SK-N-SH treated with all-trans-retinoic acid at 6 μM for 48 hours (cell line): ENCODE measurements around the gene DHX36.

Source experiments
- ATAC-seq: fragments of 200-7000 bp; cut with Tn5 transposase; 3 replicates; pipeline ENCODE4 v1.9.1; 2020; ENCODE audit warnings: mild to moderate bottlenecking, moderate library complexity
- BACH2 ChIP-seq: fragments of 250-450 bp; sonication (Bioruptor Pico); IDR thresholded peaks from 2 replicates; pipeline ENCODE4 v1.9.0; 2021; ENCODE audit warnings: mild to moderate bottlenecking, borderline replicate concordance
- ESRRG ChIP-seq: fragments of 250-450 bp; sonication (Bioruptor Pico); IDR thresholded peaks from 2 replicates; pipeline ENCODE4 v1.6.1; 2021; ENCODE audit warnings: mild to moderate bottlenecking
- GLIS3 ChIP-seq: fragments of 250-450 bp; sonication (Bioruptor Pico); IDR thresholded peaks from 2 replicates; pipeline ENCODE4 v1.5.0; 2020; ENCODE audit warnings: mild to moderate bottlenecking, moderate library complexity
- ISL1 ChIP-seq: fragments of 250-450 bp; sonication (Bioruptor Pico); IDR thresholded peaks from 2 replicates; pipeline ENCODE4 v2.1.2; 2022; ENCODE audit warnings: mild to moderate bottlenecking, moderate library complexity
- OSR1 ChIP-seq: fragments of 250-450 bp; sonication (Bioruptor Pico); IDR thresholded peaks from 2 replicates; pipeline ENCODE4 v1.8.0; 2022; ENCODE audit warnings: moderate library complexity, mild to moderate bottlenecking, inconsistent platforms
- PPARA ChIP-seq: fragments of 250-450 bp; sonication (Bioruptor Pico); IDR thresholded peaks from 2 replicates; pipeline ENCODE4 v1.5.0; 2020; ENCODE audit warnings: mild to moderate bottlenecking, borderline replicate concordance
- RARB ChIP-seq: fragments of 250-450 bp; sonication (Bioruptor Pico); IDR thresholded peaks from 2 replicates; pipeline ENCODE4 v1.8.0; 2021; ENCODE audit warnings: mild to moderate bottlenecking, moderate library complexity
- SNAI2 ChIP-seq: fragments of 250-450 bp; sonication (Bioruptor Pico); IDR thresholded peaks from 2 replicates; pipeline ENCODE4 v1.5.0; 2020; ENCODE audit warnings: mild to moderate bottlenecking, moderate library complexity
- TCF4 ChIP-seq: fragments of 250-450 bp; sonication (Bioruptor Pico); IDR thresholded peaks from 2 replicates; pipeline ENCODE4 v1.8.0; 2021; ENCODE audit warnings: mild to moderate bottlenecking, moderate library complexity, borderline replicate concordance
- TSHZ2 ChIP-seq: fragments of 250-450 bp; sonication (Bioruptor Pico); IDR thresholded peaks from 2 replicates; pipeline ENCODE4 v1.5.0; 2020; ENCODE audit warnings: mild to moderate bottlenecking, moderate library complexity
- ZC3H10 ChIP-seq: fragments of 250-450 bp; sonication (Bioruptor Pico); IDR thresholded peaks from 2 replicates; pipeline ENCODE4 v1.5.1; 2021; ENCODE audit warnings: mild to moderate bottlenecking, moderate library complexity
- ZFP3 ChIP-seq: fragments of 250-450 bp; sonication (Bioruptor Pico); IDR thresholded peaks from 2 replicates; pipeline ENCODE4 v1.5.0; 2020; ENCODE audit warnings: mild to moderate bottlenecking, moderate library complexity
- ZNF565 ChIP-seq: fragments of 450-650 bp; formaldehyde crosslinking; conservative IDR thresholded peaks from 2 replicates; pipeline ENCODE4 v1.5.0; 2020; ENCODE audit warnings: low read depth, mild to moderate bottlenecking, moderate library complexity
- ZNF70 ChIP-seq: fragments of 450-650 bp; formaldehyde crosslinking; IDR thresholded peaks from 2 replicates; pipeline ENCODE4 v1.5.0; 2020; ENCODE audit warnings: mild to moderate bottlenecking, moderate library complexity
- ZNF8 ChIP-seq: fragments of 450-650 bp; formaldehyde crosslinking; IDR thresholded peaks from 2 replicates; pipeline ENCODE4 v1.5.0; 2020; ENCODE audit warnings: mild to moderate bottlenecking, moderate library complexity
- TF ChIP-seq, protein P1 (sequence below): fragments of 250-450 bp; sonication (Bioruptor Pico); IDR thresholded peaks from 2 replicates; pipeline ENCODE4 v1.5.1; 2021; ENCODE audit warnings: mild to moderate bottlenecking, moderate library complexity
- TF ChIP-seq, protein P2 (sequence below): fragments of 250-450 bp; sonication (Bioruptor Pico); IDR thresholded peaks from 2 replicates; pipeline ENCODE4 v1.5.1; 2020; ENCODE audit warnings: low read depth, mild to moderate bottlenecking, moderate library complexity
- TF ChIP-seq, protein P3 (sequence below): fragments of 250-450 bp; sonication (Bioruptor Pico); IDR thresholded peaks from 2 replicates; pipeline ENCODE4 v1.8.0; 2021; ENCODE audit warnings: low read depth, mild to moderate bottlenecking, moderate library complexity, borderline replicate concordance

Gene DHX36, protein sequence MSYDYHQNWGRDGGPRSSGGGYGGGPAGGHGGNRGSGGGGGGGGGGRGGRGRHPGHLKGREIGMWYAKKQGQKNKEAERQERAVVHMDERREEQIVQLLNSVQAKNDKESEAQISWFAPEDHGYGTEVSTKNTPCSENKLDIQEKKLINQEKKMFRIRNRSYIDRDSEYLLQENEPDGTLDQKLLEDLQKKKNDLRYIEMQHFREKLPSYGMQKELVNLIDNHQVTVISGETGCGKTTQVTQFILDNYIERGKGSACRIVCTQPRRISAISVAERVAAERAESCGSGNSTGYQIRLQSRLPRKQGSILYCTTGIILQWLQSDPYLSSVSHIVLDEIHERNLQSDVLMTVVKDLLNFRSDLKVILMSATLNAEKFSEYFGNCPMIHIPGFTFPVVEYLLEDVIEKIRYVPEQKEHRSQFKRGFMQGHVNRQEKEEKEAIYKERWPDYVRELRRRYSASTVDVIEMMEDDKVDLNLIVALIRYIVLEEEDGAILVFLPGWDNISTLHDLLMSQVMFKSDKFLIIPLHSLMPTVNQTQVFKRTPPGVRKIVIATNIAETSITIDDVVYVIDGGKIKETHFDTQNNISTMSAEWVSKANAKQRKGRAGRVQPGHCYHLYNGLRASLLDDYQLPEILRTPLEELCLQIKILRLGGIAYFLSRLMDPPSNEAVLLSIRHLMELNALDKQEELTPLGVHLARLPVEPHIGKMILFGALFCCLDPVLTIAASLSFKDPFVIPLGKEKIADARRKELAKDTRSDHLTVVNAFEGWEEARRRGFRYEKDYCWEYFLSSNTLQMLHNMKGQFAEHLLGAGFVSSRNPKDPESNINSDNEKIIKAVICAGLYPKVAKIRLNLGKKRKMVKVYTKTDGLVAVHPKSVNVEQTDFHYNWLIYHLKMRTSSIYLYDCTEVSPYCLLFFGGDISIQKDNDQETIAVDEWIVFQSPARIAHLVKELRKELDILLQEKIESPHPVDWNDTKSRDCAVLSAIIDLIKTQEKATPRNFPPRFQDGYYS

DNA sequence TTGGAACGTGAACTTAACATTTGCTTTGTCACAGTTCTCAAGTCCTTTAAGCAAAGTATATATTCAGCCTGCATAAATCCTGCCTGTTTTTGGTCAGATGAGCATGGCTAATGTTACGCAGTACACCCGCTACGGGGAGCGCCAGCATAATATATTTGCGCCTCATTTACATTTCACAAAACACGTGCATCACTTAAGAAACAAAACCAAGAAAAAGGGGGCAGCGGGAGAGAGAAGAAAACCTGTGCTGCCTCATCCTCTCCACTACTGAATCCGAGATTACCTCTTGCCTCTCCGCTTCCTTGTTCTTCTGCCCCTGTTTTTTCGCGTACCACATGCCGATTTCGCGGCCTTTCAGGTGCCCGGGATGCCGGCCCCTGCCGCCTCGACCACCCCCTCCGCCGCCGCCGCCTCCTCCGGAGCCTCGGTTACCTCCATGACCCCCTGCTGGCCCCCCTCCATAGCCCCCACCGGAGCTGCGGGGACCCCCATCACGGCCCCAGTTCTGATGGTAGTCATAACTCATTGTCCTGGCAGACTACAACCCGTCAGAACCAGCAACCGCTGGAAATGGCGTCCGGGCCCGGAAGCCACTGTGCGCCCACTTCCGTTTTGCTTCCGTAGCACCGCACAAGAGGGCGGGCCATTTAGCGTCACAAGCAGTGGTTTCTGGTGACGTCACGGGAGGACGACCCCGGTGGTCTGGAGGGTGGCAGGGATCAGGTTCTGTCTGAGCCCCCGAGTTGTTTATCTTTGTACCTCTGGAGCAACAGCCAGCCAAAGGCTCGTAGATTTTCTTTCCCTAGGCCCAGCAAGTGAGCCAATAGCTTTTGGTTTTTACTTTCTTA, at the start of gene DHX36:
TSS of gene DHX36 (minus strand) at position 597 of the 848 bp plus-strand sequence. CDS start at position 526, 71 bp downstream.
- peak; percentile 64; the same call in 1 of the 2 replicates for TF ChIP-seq ZNF8 (CRISPR knock-in tag)
- no peak for TF ChIP-seq ZNF70 (CRISPR knock-in tag)
- TF ChIP-seq, protein P1, sequence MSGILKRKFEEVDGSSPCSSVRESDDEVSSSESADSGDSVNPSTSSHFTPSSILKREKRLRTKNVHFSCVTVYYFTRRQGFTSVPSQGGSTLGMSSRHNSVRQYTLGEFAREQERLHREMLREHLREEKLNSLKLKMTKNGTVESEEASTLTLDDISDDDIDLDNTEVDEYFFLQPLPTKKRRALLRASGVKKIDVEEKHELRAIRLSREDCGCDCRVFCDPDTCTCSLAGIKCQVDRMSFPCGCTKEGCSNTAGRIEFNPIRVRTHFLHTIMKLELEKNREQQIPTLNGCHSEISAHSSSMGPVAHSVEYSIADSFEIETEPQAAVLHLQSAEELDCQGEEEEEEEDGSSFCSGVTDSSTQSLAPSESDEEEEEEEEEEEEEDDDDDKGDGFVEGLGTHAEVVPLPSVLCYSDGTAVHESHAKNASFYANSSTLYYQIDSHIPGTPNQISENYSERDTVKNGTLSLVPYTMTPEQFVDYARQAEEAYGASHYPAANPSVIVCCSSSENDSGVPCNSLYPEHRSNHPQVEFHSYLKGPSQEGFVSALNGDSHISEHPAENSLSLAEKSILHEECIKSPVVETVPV (CRISPR knock-in tag) = peak; percentile 9; the same call in 1 of the 2 replicates
- TF ChIP-seq, all 23 proteins: peak for 2
- peak; percentile 98 for ATAC-seq

DNA sequence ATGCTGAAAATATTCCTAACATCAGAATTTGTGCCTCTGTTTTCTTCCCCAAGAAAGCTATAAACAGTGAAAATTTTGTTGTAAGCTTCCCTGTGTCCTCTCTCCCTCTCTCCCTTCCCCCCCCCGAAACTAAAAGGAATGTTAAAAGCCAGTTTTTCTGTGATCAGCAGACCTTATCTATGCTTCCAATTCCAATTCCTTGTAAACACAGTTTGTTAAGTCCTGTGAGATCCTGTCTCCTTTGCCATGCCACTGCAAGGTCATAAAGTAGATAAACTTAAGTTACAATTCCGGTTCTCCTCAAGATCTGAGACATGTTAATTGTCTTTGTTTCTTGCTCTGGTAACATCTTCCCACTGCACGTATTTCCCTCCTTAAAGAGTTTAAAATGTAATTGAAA, 42.9 kb upstream of the DHX36 start:
- no peak for ATAC-seq
- TF ChIP-seq RARB (no peak), TCF4 (CRISPR knock-in tag) (no peak), PPARA (CRISPR knock-in tag) (no peak), GLIS3 (CRISPR knock-in tag) (no peak), ZNF8 (CRISPR knock-in tag) (no peak), SNAI2 (CRISPR knock-in tag) (no peak), TSHZ2 (no peak), ISL1 (CRISPR knock-in tag) (no peak), BACH2 (CRISPR knock-in tag) (no peak)
- TF ChIP-seq, protein P2, sequence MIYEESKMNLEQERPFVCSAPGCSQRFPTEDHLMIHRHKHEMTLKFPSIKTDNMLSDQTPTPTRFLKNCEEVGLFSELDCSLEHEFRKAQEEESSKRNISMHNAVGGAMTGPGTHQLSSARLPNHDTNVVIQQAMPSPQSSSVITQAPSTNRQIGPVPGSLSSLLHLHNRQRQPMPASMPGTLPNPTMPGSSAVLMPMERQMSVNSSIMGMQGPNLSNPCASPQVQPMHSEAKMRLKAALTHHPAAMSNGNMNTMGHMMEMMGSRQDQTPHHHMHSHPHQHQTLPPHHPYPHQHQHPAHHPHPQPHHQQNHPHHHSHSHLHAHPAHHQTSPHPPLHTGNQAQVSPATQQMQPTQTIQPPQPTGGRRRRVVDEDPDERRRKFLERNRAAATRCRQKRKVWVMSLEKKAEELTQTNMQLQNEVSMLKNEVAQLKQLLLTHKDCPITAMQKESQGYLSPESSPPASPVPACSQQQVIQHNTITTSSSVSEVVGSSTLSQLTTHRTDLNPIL (CRISPR knock-in tag) = no peak
- TF ChIP-seq, protein P3, sequence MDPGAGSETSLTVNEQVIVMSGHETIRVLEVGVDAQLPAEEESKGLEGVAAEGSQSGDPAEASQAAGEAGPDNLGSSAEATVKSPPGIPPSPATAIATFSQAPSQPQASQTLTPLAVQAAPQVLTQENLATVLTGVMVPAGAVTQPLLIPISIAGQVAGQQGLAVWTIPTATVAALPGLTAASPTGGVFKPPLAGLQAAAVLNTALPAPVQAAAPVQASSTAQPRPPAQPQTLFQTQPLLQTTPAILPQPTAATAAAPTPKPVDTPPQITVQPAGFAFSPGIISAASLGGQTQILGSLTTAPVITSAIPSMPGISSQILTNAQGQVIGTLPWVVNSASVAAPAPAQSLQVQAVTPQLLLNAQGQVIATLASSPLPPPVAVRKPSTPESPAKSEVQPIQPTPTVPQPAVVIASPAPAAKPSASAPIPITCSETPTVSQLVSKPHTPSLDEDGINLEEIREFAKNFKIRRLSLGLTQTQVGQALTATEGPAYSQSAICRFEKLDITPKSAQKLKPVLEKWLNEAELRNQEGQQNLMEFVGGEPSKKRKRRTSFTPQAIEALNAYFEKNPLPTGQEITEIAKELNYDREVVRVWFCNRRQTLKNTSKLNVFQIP (CRISPR knock-in tag) = no peak

GRCh38 chr3:154364849-154365248, 40.6 kb upstream of the DHX36 start:
- TF ChIP-seq ZNF565 (CRISPR knock-in tag) (no peak), ESRRG (no peak), ZC3H10 (CRISPR knock-in tag) (no peak), OSR1 (CRISPR knock-in tag) (no peak), GLIS3 (CRISPR knock-in tag) (no peak), ZFP3 (CRISPR knock-in tag) (no peak), ZNF8 (CRISPR knock-in tag) (no peak)
- TF ChIP-seq, protein P1 (CRISPR knock-in tag) = no peak
- TF ChIP-seq, protein P3 (CRISPR knock-in tag) = no peak
- ATAC-seq = no peak
